ENCODE data around the gene ATP8B3.

Gene ATP8B3

GRCh38 chr19:1836458-1837221 lies 24.6 kb upstream of the ATP8B3 start:
- no peak overlapping the region for H3K4me3 ChIP-seq (ENCODE audit: low read depth, low read length)

GRCh38 chr19:1833540-1833939 lies 21.5 kb upstream of the ATP8B3 start:
- H3K4me3 ChIP-seq (ENCODE audit: low read depth, low read length), result no peak overlapping the region

- no peak overlapping the region for H3K4me3 ChIP-seq (ENCODE audit: low read depth, low read length)
Measured at GRCh38 chr19:1832046-1832663, 20.1 kb upstream of the ATP8B3 start.

GRCh38 chr19:1830978-1831377 lies 18.9 kb upstream of the ATP8B3 start:
- H3K4me3 ChIP-seq (ENCODE audit: low read depth, low read length), result no peak overlapping the region

GRCh38 chr19:1830568-1830967 lies 18.5 kb upstream of the ATP8B3 start:
- H3K4me3 ChIP-seq (ENCODE audit: low read depth, low read length), result no peak overlapping the region

- H3K4me3 ChIP-seq (ENCODE audit: low read depth, low read length), result no peak overlapping the region
Measured at GRCh38 chr19:1829958-1830357, 17.9 kb upstream of the ATP8B3 start.

- no peak overlapping the region for H3K4me3 ChIP-seq (ENCODE audit: low read depth, low read length)
Measured at GRCh38 chr19:1828279-1829238, 16.5 kb upstream of the ATP8B3 start.

GRCh38 chr19:1827566-1828278 lies 15.6 kb upstream of the ATP8B3 start:
- no peak overlapping the region for H3K4me3 ChIP-seq (ENCODE audit: low read depth, low read length)

- H3K4me3 ChIP-seq (ENCODE audit: low read depth, low read length), result no peak overlapping the region
Measured at GRCh38 chr19:1826557-1827521, 14.8 kb upstream of the ATP8B3 start.

- H3K4me3 ChIP-seq (ENCODE audit: low read depth, low read length), result no peak overlapping the region
Measured at GRCh38 chr19:1825909-1826556, 14.0 kb upstream of the ATP8B3 start.

GRCh38 chr19:1824252-1824622 lies 12.2 kb upstream of the ATP8B3 start:
- H3K4me3 ChIP-seq (ENCODE audit: low read depth, low read length), result no peak overlapping the region

GRCh38 chr19:1823539-1824251 lies 11.6 kb upstream of the ATP8B3 start:
- H3K4me3 ChIP-seq (ENCODE audit: low read depth, low read length), result no peak overlapping the region

GRCh38 chr19:1823020-1823419 lies 10.9 kb upstream of the ATP8B3 start:
- H3K4me3 ChIP-seq (ENCODE audit: low read depth, low read length), result no peak overlapping the region

GRCh38 chr19:1822210-1822609 lies 10.1 kb upstream of the ATP8B3 start:
- H3K4me3 ChIP-seq (ENCODE audit: low read depth, low read length), result no peak overlapping the region

- no peak overlapping the region for H3K4me3 ChIP-seq (ENCODE audit: low read depth, low read length)
Measured at GRCh38 chr19:1819341-1820255, 7.5 kb upstream of the ATP8B3 start.

- H3K4me3 ChIP-seq (ENCODE audit: low read depth, low read length), result no peak overlapping the region
Measured at GRCh38 chr19:1818549-1819195, 6.6 kb upstream of the ATP8B3 start.

- H3K4me3 ChIP-seq (ENCODE audit: low read depth, low read length), result no peak overlapping the region
Measured at GRCh38 chr19:1817553-1818179, 5.6 kb upstream of the ATP8B3 start.

Data from iPS-11a (cell line).